ENCODE results near the gene SERPINB1.

GRCh38 chr6:2843138-2843740 is 1.6 kb upstream of the SERPINB1 start:
- no peak for TF ChIP-seq EZH2 (IDR thresholded peaks at IDR 0.05; ENCODE audit: low read depth)
- TF ChIP-seq CTCF (conservative IDR thresholded peaks at IDR 0.05): no peak
